Measurements from ENCODE around the gene BANK1.
"Not testable (repeated sequence)": the region's sequence is repeated elsewhere in the genome, so short reads cannot be mapped to it uniquely, and the experiment has no call there.

The BANK1 gene

GRCh38 chr4:101905527-101905926 lies 115.0 kb downstream of the BANK1 start:
- not testable (repeated sequence) for DNase-seq

- DNase-seq, result no peak
Measured at GRCh38 chr4:101910786-101911373, 120.3 kb downstream of the BANK1 start.

- DNase-seq, result no peak
Measured at GRCh38 chr4:101911616-101912015, 121.1 kb downstream of the BANK1 start.

- no peak for DNase-seq
Measured at GRCh38 chr4:101914761-101915160, 124.2 kb downstream of the BANK1 start.

- DNase-seq, result no peak
Measured at GRCh38 chr4:101919373-101919977, 128.9 kb downstream of the BANK1 start.

- DNase-seq, result no peak
Measured at GRCh38 chr4:101921370-101921769, 130.8 kb downstream of the BANK1 start.

GRCh38 chr4:101931619-101932018 lies 141.1 kb downstream of the BANK1 start:
- DNase-seq, result no peak

- DNase-seq, result no peak
Measured at GRCh38 chr4:101933855-101934254, 143.3 kb downstream of the BANK1 start.

GRCh38 chr4:101938836-101939235 lies 148.3 kb downstream of the BANK1 start:
- no peak for DNase-seq

GRCh38 chr4:101941816-101942358 lies 151.4 kb downstream of the BANK1 start:
- DNase-seq, result no peak

- DNase-seq, result no peak
Measured at GRCh38 chr4:101942891-101943290, 152.4 kb downstream of the BANK1 start.

GRCh38 chr4:101944649-101945048 lies 154.1 kb downstream of the BANK1 start:
- DNase-seq, result no peak

- no peak for DNase-seq
Measured at GRCh38 chr4:101948055-101948454, 157.5 kb downstream of the BANK1 start.

- DNase-seq, result no peak
Measured at GRCh38 chr4:101948951-101949350, 158.4 kb downstream of the BANK1 start.

GRCh38 chr4:101950258-101950979 lies 159.9 kb downstream of the BANK1 start:
- DNase-seq, result no peak

- DNase-seq, result no peak
Measured at GRCh38 chr4:101952985-101953384, 162.5 kb downstream of the BANK1 start.

- no peak for DNase-seq
Measured at GRCh38 chr4:101953949-101954348, 163.4 kb downstream of the BANK1 start.

- no peak for DNase-seq
Measured at GRCh38 chr4:101954351-101954750, 163.8 kb downstream of the BANK1 start.

GRCh38 chr4:101954975-101955678 lies 164.6 kb downstream of the BANK1 start:
- no peak for DNase-seq

- no peak for DNase-seq
Measured at GRCh38 chr4:101956068-101956825, 165.7 kb downstream of the BANK1 start.

GRCh38 chr4:101958547-101958946 lies 168.0 kb downstream of the BANK1 start:
- DNase-seq, result no peak

GRCh38 chr4:101960431-101960830 lies 169.9 kb downstream of the BANK1 start:
- no peak for DNase-seq

- DNase-seq, result no peak
Measured at GRCh38 chr4:101961144-101961543, 170.6 kb downstream of the BANK1 start.

Data from activated CD8-positive, alpha-beta memory T cell treated with anti-CD3 and anti-CD28 coated beads, Interleukin-2, amount 50 U/mL, for 4 hours (primary cell).